GM19043 (cell line): ENCODE results near the gene MESD.
"Not testable (repeated sequence)": the region's sequence is repeated elsewhere in the genome, so short reads cannot be mapped to it uniquely, and the experiment has no call there.

Source experiments
- ATAC-seq: cut with Tn5 transposase; IDR thresholded peaks from one replicate; pipeline ENCODE4 v1.9.1; 2021; ENCODE audit warnings: low read depth; ENCODE audit not compliant: unreplicated experiment

MESD gene

GRCh38 chr15:80966431-80967197, 23.0 kb downstream of the MESD start:
- no peak for ATAC-seq

- ATAC-seq: not testable (repeated sequence)
These were observed 24.2 kb downstream of the MESD start for GRCh38 chr15:80965454-80965853.

- ATAC-seq: no peak
These were observed 30.7 kb downstream of the MESD start for GRCh38 chr15:80958818-80959495.

- no peak for ATAC-seq
These were observed 31.6 kb downstream of the MESD start for GRCh38 chr15:80957976-80958375.

- no peak for ATAC-seq
These were observed 32.1 kb downstream of the MESD start for GRCh38 chr15:80957556-80957955.

GRCh38 chr15:80955571-80956452, 33.8 kb downstream of the MESD start:
- ATAC-seq: not testable (repeated sequence)

- no peak for ATAC-seq
These were observed 35.5 kb downstream of the MESD start for GRCh38 chr15:80953953-80954778.

GRCh38 chr15:80953001-80953952, 36.3 kb downstream of the MESD start:
- no peak for ATAC-seq

- no peak for ATAC-seq
These were observed 37.7 kb downstream of the MESD start for GRCh38 chr15:80951941-80952340.

GRCh38 chr15:80950291-80951078, 39.1 kb downstream of the MESD start:
- ATAC-seq: no peak

GRCh38 chr15:80949756-80950155, 39.9 kb downstream of the MESD start:
- ATAC-seq: no peak

- no peak for ATAC-seq
These were observed 40.8 kb downstream of the MESD start for GRCh38 chr15:80948651-80949292.

- ATAC-seq: no peak
These were observed 43.0 kb downstream of the MESD start for GRCh38 chr15:80946576-80946975.

- no peak for ATAC-seq
These were observed 44.0 kb downstream of the MESD start for GRCh38 chr15:80945605-80946004.

GRCh38 chr15:80944818-80945217, 44.8 kb downstream of the MESD start:
- no peak for ATAC-seq

- no peak for ATAC-seq
These were observed 46.7 kb downstream of the MESD start for GRCh38 chr15:80942746-80943565.

- no peak for ATAC-seq
These were observed 47.4 kb downstream of the MESD start for GRCh38 chr15:80942266-80942665.
